Anterior cingulate cortex (tissue), 58 donors: ENCODE results near the gene PTPN12.
"Not testable (repeated sequence)": the region's sequence is repeated elsewhere in the genome, so short reads cannot be mapped to it uniquely, and the experiment has no call there.

Experiments
- DNase-seq, 58 donors: peaks; one replicate each; lab custom pipeline; 2025; lab: John Stamatoyannopoulos, UW

PTPN12 gene

GRCh38 chr7:77575187-77575586 lies 38.1 kb downstream of the PTPN12 start:
- no peak for DNase-seq

GRCh38 chr7:77576856-77577255 lies 39.8 kb downstream of the PTPN12 start:
- no peak for DNase-seq

DNA sequence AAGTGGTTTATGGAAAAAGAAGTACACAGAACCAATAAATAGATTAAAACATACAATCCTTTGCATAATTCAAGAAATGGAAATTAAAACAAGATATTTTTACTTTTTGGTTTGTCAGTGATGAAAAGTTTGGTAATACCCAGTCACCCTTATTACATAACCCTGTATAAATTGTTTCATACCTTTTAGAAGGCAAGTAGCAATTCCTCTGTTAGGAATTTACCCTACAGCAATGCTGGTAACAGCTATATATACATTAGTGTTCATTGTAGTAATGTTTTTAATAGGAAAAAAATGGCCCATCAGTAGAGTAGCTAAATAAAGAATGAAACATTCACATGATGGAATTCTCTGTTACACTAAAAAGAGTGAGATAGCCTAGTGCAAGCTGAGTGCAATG lies 42.7 kb downstream of the PTPN12 start:
- DNase-seq = no peak

DNA sequence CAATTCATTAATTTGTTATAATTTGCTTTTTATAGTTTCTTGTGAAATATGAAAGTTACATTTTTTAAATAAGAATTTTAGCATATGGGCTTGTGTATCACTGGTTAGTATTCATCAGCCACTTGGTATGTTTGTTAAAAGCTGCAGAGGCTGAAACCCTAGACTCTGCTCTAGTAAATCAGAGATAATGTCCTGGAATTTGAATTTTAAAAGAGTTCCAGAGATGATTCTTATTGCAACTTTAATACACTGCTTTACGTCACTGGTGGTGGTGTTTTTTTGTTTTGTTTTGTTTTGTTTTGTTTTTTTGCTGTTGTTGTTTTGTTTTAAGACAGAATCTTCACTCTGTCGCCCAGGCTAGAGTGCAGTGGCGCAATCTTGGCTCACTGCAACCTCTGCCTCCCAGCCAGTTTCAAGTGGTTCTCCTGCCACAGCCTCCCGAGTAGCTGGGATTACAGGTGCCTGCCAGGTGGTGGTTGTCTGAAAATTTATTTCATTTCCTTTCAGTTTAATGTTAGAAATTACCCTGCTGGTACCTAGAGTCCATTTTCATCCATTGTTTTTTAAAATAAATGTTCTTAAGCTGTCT lies 43.8 kb downstream of the PTPN12 start:
- no peak for DNase-seq

GRCh38 chr7:77587272-77587671 lies 50.2 kb downstream of the PTPN12 start:
- DNase-seq = no peak

GRCh38 chr7:77600952-77601351 lies 63.9 kb downstream of the PTPN12 start:
- no peak for DNase-seq

DNA sequence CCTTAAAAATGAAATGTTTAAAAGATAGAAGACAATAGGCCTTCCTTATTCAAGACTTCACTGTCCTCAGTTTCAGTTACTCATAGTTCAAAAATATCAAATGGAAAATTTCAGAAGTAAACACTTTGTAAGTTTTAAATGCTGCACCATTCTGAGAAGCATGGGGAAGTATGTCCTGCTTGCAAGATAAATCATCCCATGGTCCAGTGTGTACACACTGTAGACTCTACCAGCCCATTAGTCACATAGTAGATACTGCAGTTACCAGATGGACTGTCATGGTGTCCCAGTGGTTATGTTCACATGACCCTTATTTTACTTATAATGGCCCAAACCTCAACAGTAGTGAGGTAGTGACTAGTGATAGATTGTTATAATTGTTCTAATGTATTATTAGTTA lies 69.5 kb downstream of the PTPN12 start:
- no peak for DNase-seq

- no peak for DNase-seq
These were observed 82.2 kb downstream of the PTPN12 start for GRCh38 chr7:77619314-77619713.

GRCh38 chr7:77626586-77627308 lies 89.7 kb downstream of the PTPN12 start:
- DNase-seq = no peak

- DNase-seq = no peak
These were observed 90.2 kb downstream of the PTPN12 start for GRCh38 chr7:77627309-77627676.

- no peak for DNase-seq
These were observed 92.7 kb downstream of the PTPN12 start for GRCh38 chr7:77629797-77630196.

DNA sequence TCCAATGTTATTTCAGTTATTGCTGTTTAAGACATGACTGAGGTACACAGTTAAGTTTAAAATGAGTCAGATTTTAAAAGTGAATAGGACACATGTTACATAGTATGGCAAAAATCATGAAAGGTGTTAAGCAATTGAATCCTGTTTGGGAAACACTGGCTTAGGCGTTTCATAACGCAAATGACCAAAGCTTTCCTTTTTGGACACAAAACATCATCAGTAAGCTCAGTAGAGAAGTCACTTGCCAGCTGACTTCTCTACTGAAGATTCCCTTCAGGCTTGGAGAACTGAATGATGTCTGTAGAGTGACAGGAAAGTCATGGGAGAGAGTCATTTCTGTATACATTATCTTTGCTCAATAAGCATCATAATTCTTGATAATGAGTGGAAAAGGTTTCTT lies 94.7 kb downstream of the PTPN12 start:
- no peak for DNase-seq

DNA sequence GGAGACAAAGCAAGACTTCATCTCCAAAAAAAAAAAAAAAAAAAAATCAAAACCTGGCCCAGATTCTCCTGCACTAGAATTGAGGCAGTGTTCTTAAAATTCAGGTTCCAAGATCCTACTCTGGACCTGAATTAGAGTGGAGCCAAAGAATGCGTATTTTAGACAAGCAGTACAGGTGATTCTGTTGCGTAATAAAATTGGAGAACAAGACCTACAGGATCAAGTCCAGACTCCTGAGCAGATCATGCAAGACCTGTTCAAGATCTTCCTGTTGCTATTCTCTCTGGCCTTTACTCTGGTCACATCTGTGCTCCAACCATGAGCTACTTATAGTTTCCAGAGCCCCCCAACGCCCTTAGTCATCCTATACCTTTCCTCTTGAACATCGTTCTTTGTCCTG lies 107.7 kb downstream of the PTPN12 start:
- DNase-seq = no peak

DNA sequence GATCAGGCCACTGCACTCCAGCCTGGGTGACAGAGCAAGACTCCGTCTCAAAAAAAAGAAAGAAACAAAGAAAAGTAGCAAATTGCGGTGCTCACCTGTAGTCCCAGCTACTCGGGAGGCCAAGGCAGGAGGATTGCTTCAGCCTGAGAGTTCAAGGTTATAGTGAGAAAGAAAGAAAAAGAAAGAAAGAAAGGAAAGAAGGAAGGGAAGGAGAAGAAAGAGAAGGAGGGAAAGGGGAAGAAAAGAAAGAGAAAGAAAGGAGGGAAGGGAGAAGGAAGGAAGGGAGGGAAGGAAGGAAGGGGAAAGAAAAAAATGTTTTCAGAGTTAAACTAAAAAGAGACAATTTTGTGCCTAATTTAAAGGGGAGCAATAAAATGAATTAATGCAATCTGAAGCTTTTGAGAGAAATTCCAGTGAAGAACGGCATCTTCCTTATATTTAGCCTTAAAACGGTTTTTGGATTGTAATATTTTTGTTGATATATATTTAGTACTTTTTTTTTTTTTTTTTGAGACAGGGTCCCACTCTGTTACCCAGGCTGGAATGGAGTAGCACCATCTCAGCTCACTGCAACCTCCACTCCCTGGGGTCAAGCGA lies 111.7 kb downstream of the PTPN12 start:
- no peak for DNase-seq

GRCh38 chr7:77649716-77650349 lies 112.7 kb downstream of the PTPN12 start:
- no peak for DNase-seq

GRCh38 chr7:77651575-77652162 lies 114.6 kb downstream of the PTPN12 start:
- DNase-seq = peak in 8 of 58 donors; percentile 3 to 20 (median 8)

- not testable (repeated sequence) for DNase-seq
These were observed 115.7 kb downstream of the PTPN12 start for GRCh38 chr7:77652826-77653225.

DNA sequence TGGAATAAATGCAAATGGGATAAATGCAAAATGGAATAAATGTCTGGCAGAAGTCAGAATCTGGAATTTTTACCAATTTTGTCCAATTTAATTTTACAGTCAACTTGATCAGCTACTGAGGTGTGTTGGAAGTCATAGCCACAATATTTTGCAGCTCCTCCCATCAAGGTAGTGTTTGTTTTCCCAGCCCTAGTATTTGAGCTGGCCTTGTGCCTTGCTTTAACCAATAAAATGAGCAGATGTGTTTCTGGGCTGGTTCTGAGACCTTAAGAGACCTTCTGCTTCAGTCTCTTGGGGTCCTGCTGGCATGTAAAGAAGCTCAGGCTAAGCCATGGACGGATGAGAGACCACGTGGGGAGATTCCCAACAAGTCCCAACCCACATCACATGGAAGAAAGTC lies 116.5 kb downstream of the PTPN12 start:
- DNase-seq = no peak

DNA sequence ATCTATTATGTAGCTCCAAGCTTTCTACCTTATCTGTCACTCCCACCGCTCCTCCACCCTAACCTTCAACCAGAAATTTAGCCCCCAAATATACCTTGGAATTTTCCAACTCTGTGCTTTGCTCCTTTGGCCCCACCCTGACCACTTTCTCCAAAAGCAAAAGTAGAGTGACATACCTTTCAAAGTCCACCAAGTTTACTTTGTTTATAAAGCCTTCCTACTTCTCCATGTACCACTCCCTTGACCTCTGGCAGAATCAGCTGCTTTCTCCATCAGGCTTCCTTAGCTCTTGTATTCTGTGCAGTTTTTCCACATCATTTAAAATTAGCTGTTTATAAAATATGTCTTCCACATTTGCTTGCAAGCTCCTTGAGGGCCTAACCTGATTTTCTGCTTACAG lies 118.3 kb downstream of the PTPN12 start:
- no peak for DNase-seq

DNA sequence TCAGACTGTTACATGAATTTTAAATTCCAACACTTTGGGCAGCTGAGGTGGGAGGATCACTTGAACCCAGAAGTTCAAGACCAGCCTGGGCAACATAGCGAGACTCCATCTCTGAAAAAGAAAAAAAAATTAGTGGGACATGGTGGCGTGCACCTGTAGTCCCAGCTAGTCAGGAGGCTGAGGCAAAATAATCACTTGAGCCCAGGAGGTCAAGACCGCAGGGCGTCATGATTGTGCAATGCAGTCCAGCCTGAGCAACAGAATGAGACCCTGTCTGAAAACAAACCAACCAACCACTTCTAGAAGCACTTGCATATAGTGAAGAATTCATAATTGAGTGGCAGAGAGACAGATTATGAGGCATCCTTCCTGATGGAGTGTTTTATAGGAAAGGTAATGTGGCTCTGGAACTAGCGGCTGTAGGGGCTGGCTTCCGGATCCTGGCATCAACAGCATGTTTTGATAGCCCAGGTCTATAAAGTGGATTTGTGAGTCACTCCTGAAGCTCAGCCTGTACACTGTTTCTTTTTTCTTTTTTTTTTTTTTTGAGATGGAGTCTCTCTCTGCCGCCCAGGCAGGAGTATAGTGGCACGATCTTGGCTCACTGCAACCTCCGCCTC lies 118.9 kb downstream of the PTPN12 start:
- no peak for DNase-seq
